ENCODE results near the gene GAST.
"Not testable (repeated sequence)": the region's sequence is repeated elsewhere in the genome, so short reads cannot be mapped to it uniquely, and the experiment has no call there.

Gene GAST

GRCh38 chr17:41711669-41712400 is at the start of gene GAST:
Gene GAST (plus strand): TSS chr17:41712331. CDS start chr17:41715437, 3,106 bp downstream.
- DNase-seq, result no peak

- no peak for DNase-seq
Measured at GRCh38 chr17:41663451-41664171, 48.5 kb upstream of the GAST start.

GRCh38 chr17:41664172-41664457 is 48.0 kb upstream of the GAST start:
- no peak for DNase-seq

GRCh38 chr17:41664587-41665565 is 47.3 kb upstream of the GAST start:
- no peak for DNase-seq

GRCh38 chr17:41665566-41666236 is 46.4 kb upstream of the GAST start:
- peak; percentile 85 to 92 for DNase-seq

- DNase-seq, result peak; percentile 67 to 85
Measured at GRCh38 chr17:41666237-41666641, 45.9 kb upstream of the GAST start.

- DNase-seq, result peak; percentile 69 to 83
Measured at GRCh38 chr17:41666708-41667279, 45.3 kb upstream of the GAST start.

- no peak for DNase-seq
Measured at GRCh38 chr17:41667280-41668041, 44.7 kb upstream of the GAST start.

- DNase-seq, result no peak
Measured at GRCh38 chr17:41672153-41672552, 40.0 kb upstream of the GAST start.

GRCh38 chr17:41675157-41676057 is 36.7 kb upstream of the GAST start:
- DNase-seq, result not testable (repeated sequence)

GRCh38 chr17:41676058-41676419 is 36.1 kb upstream of the GAST start:
- no peak for DNase-seq

- DNase-seq, result no peak
Measured at GRCh38 chr17:41678411-41678906, 33.7 kb upstream of the GAST start.

- DNase-seq, result no peak
Measured at GRCh38 chr17:41678907-41679739, 33.0 kb upstream of the GAST start.

GRCh38 chr17:41679740-41680425 is 32.2 kb upstream of the GAST start:
- no peak for DNase-seq

GRCh38 chr17:41680426-41681040 is 31.6 kb upstream of the GAST start:
- DNase-seq, result peak in 1 of 2 experiments; percentile 29

- no peak for DNase-seq
Measured at GRCh38 chr17:41681776-41682175, 30.4 kb upstream of the GAST start.

- DNase-seq, result no peak
Measured at GRCh38 chr17:41682631-41683030, 29.5 kb upstream of the GAST start.

- peak in 1 of 2 experiments; percentile 32 for DNase-seq
Measured at GRCh38 chr17:41683441-41684007, 28.6 kb upstream of the GAST start.
